ENCODE results near the gene C1orf146. TPM values are rescaled to one million over a fixed set of nuclear protein-coding genes. Genes with fewer than 3 reads are reported as not detected.

Gene C1orf146
- total RNA-seq, 1 donor from 2014 or later = not detected

GRCh38 chr1:92188436-92189255 is 29.1 kb upstream of the C1orf146 start:
- TF ChIP-seq CTCF (IDR thresholded peaks at IDR 0.05; ENCODE audit: insufficient read depth, low read length, severe bottlenecking) = no peak
- no peak for DNase-seq (ENCODE audit: low read depth)
- no peaks in the 10 kb centered on the region for H3K27me3 ChIP-seq (ENCODE audit: control insufficient read depth, insufficient read depth, low read length)
- H3K4me3 ChIP-seq (ENCODE audit: low read depth, low read length) = no peak overlapping the region
- no peak for FAIRE-seq
- no peaks in the 10 kb centered on the region for H3K36me3 ChIP-seq (ENCODE audit: control insufficient read depth, insufficient read depth, low read length)

- no peak for FAIRE-seq
- Histone ChIP-seq H3K36me3 (ENCODE audit: control insufficient read depth, insufficient read depth, low read length) (no peaks in the 10 kb centered on the region), H3K4me3 (ENCODE audit: low read depth, low read length) (no peak overlapping the region), H3K27me3 (ENCODE audit: control insufficient read depth, insufficient read depth, low read length) (no peaks in the 10 kb centered on the region)
- no peak for DNase-seq (ENCODE audit: low read depth)
- no peak for TF ChIP-seq CTCF (IDR thresholded peaks at IDR 0.05; ENCODE audit: insufficient read depth, low read length, severe bottlenecking)
Observed at GRCh38 chr1:92191726-92192125, 26.0 kb upstream of the C1orf146 start.

- H3K4me3 ChIP-seq (ENCODE audit: low read depth, low read length) = no peak overlapping the region
- TF ChIP-seq CTCF (IDR thresholded peaks at IDR 0.05; ENCODE audit: insufficient read depth, low read length, severe bottlenecking) = no peak
- FAIRE-seq = no peak
- no peaks in the 10 kb centered on the region for H3K27me3 ChIP-seq (ENCODE audit: control insufficient read depth, insufficient read depth, low read length)
- no peak for DNase-seq (ENCODE audit: low read depth)
- H3K36me3 ChIP-seq (ENCODE audit: control insufficient read depth, insufficient read depth, low read length) = no peaks in the 10 kb centered on the region
Observed at GRCh38 chr1:92192246-92192645, 25.5 kb upstream of the C1orf146 start.

GRCh38 chr1:92194511-92194910 is 23.2 kb upstream of the C1orf146 start:
- Histone ChIP-seq H3K27me3 (ENCODE audit: control insufficient read depth, insufficient read depth, low read length) (no peaks in the 10 kb centered on the region), H3K36me3 (ENCODE audit: control insufficient read depth, insufficient read depth, low read length) (no peaks in the 10 kb centered on the region), H3K4me3 (ENCODE audit: low read depth, low read length) (no peak overlapping the region)
- TF ChIP-seq CTCF (IDR thresholded peaks at IDR 0.05; ENCODE audit: insufficient read depth, low read length, severe bottlenecking) = no peak
- FAIRE-seq (no peak), DNase-seq (ENCODE audit: low read depth) (no peak)

GRCh38 chr1:92201973-92202372 is 15.7 kb upstream of the C1orf146 start:
- H3K4me3 ChIP-seq (ENCODE audit: low read depth, low read length) = no peak overlapping the region
- TF ChIP-seq CTCF (IDR thresholded peaks at IDR 0.05; ENCODE audit: insufficient read depth, low read length, severe bottlenecking) = no peak
- H3K27me3 ChIP-seq (ENCODE audit: control insufficient read depth, insufficient read depth, low read length) = no peaks in the 10 kb centered on the region
- no peak for FAIRE-seq
- H3K36me3 ChIP-seq (ENCODE audit: control insufficient read depth, insufficient read depth, low read length) = no peaks in the 10 kb centered on the region
- DNase-seq (ENCODE audit: low read depth) = no peak

GRCh38 chr1:92203105-92203504 is 14.6 kb upstream of the C1orf146 start:
- DNase-seq (ENCODE audit: low read depth) (no peak), FAIRE-seq (no peak)
- H3K36me3 ChIP-seq (ENCODE audit: control insufficient read depth, insufficient read depth, low read length) = no peaks in the 10 kb centered on the region
- H3K27me3 ChIP-seq (ENCODE audit: control insufficient read depth, insufficient read depth, low read length) = no peaks in the 10 kb centered on the region
- no peak for TF ChIP-seq CTCF (IDR thresholded peaks at IDR 0.05; ENCODE audit: insufficient read depth, low read length, severe bottlenecking)
- H3K4me3 ChIP-seq (ENCODE audit: low read depth, low read length) = no peak overlapping the region
